Measurements from ENCODE around the gene OLFML2B.
"Not testable (repeated sequence)": the region's sequence is repeated elsewhere in the genome, so short reads cannot be mapped to it uniquely, and the experiment has no call there.

The OLFML2B gene

GRCh38 chr1:162019446-162019845 lies 4.2 kb downstream of the OLFML2B start:
- Histone ChIP-seq H3K79me2 (ENCODE audit: control insufficient read depth, low read length) (no peaks in the 10 kb centered on the region), H3K36me3 (ENCODE audit: control insufficient read depth, low read length) (no peaks in the 10 kb centered on the region), H3K9me2 (replicated peaks; ENCODE audit: control insufficient read depth, low read length) (no peaks in the 10 kb centered on the region), H3K27ac (ENCODE audit: low read depth, low read length) (no peak overlapping the region), H3K4me1 (ENCODE audit: control insufficient read depth, low read length) (no peaks in the 10 kb centered on the region), H3K27me3 (ENCODE audit: control insufficient read depth, low read length) (peaks cover 23% of the 10 kb centered on the region), H3K9me3 (ENCODE audit: control insufficient read depth, insufficient read depth, low read length) (no peaks in the 10 kb centered on the region), H3F3A (ENCODE audit: control insufficient read depth, insufficient read depth) (no peaks in the 10 kb centered on the region), H4K20me1 (ENCODE audit: control insufficient read depth, insufficient read depth, low read depth, low read length) (no peaks in the 10 kb centered on the region), H3K4me2 (ENCODE audit: low read length) (no peak overlapping the region), H3K4me3 (ENCODE audit: low read length) (no peak overlapping the region)
- TF ChIP-seq EZH2phosphoT487 (IDR thresholded peaks at IDR 0.05; ENCODE audit: borderline replicate concordance, low read length) (no peak), CTCF (IDR thresholded peaks at IDR 0.05; ENCODE audit: low read depth, low read length, poor library complexity, severe bottlenecking) (no peak)

GRCh38 chr1:162019006-162019405 lies 4.7 kb downstream of the OLFML2B start:
- H3K9me2 ChIP-seq (replicated peaks; ENCODE audit: control insufficient read depth, low read length): no peaks in the 10 kb centered on the region
- no peaks in the 10 kb centered on the region for H3K36me3 ChIP-seq (ENCODE audit: control insufficient read depth, low read length)
- no peaks in the 10 kb centered on the region for H3K9me3 ChIP-seq (ENCODE audit: control insufficient read depth, insufficient read depth, low read length)
- H3F3A ChIP-seq (ENCODE audit: control insufficient read depth, insufficient read depth): no peaks in the 10 kb centered on the region
- H4K20me1 ChIP-seq (ENCODE audit: control insufficient read depth, insufficient read depth, low read depth, low read length): no peaks in the 10 kb centered on the region
- H3K79me2 ChIP-seq (ENCODE audit: control insufficient read depth, low read length): no peaks in the 10 kb centered on the region
- H3K27ac ChIP-seq (ENCODE audit: low read depth, low read length): no peak overlapping the region
- H3K4me2 ChIP-seq (ENCODE audit: low read length): no peak overlapping the region
- H3K27me3 ChIP-seq (ENCODE audit: control insufficient read depth, low read length): peaks cover 19% of the 10 kb centered on the region
- H3K4me1 ChIP-seq (ENCODE audit: control insufficient read depth, low read length): no peaks in the 10 kb centered on the region
- TF ChIP-seq EZH2phosphoT487 (IDR thresholded peaks at IDR 0.05; ENCODE audit: borderline replicate concordance, low read length): no peak
- no peak for TF ChIP-seq CTCF (IDR thresholded peaks at IDR 0.05; ENCODE audit: low read depth, low read length, poor library complexity, severe bottlenecking)
- H3K4me3 ChIP-seq (ENCODE audit: low read length): no peak overlapping the region

GRCh38 chr1:162018418-162018817 lies 5.3 kb downstream of the OLFML2B start:
- no peaks in the 10 kb centered on the region for H3F3A ChIP-seq (ENCODE audit: control insufficient read depth, insufficient read depth)
- H3K36me3 ChIP-seq (ENCODE audit: control insufficient read depth, low read length): no peaks in the 10 kb centered on the region
- no peaks in the 10 kb centered on the region for H3K9me2 ChIP-seq (replicated peaks; ENCODE audit: control insufficient read depth, low read length)
- no peak overlapping the region for H3K4me3 ChIP-seq (ENCODE audit: low read length)
- no peaks in the 10 kb centered on the region for H4K20me1 ChIP-seq (ENCODE audit: control insufficient read depth, insufficient read depth, low read depth, low read length)
- H3K79me2 ChIP-seq (ENCODE audit: control insufficient read depth, low read length): no peaks in the 10 kb centered on the region
- H3K4me2 ChIP-seq (ENCODE audit: low read length): no peak overlapping the region
- TF ChIP-seq EZH2phosphoT487 (IDR thresholded peaks at IDR 0.05; ENCODE audit: borderline replicate concordance, low read length): no peak
- TF ChIP-seq CTCF (IDR thresholded peaks at IDR 0.05; ENCODE audit: low read depth, low read length, poor library complexity, severe bottlenecking): no peak
- H3K27me3 ChIP-seq (ENCODE audit: control insufficient read depth, low read length): peaks cover 13% of the 10 kb centered on the region
- H3K9me3 ChIP-seq (ENCODE audit: control insufficient read depth, insufficient read depth, low read length): peaks cover under 1% of the 10 kb centered on the region; the same call in 1 of the 2 replicates
- no peaks in the 10 kb centered on the region for H3K4me1 ChIP-seq (ENCODE audit: control insufficient read depth, low read length)
- no peak overlapping the region for H3K27ac ChIP-seq (ENCODE audit: low read depth, low read length)

GRCh38 chr1:162017791-162018190 lies 5.9 kb downstream of the OLFML2B start:
- not testable (repeated sequence) for H3K27me3 ChIP-seq (ENCODE audit: control insufficient read depth, low read length); H3K4me2 ChIP-seq (ENCODE audit: low read length); H3K4me1 ChIP-seq (ENCODE audit: control insufficient read depth, low read length)

More at GRCh38 chr1:162017791-162018190, 5.9 kb downstream of the OLFML2B start:
- H3K36me3 ChIP-seq (ENCODE audit: control insufficient read depth, low read length); H4K20me1 ChIP-seq (ENCODE audit: control insufficient read depth, insufficient read depth, low read depth, low read length); H3K9me2 ChIP-seq (replicated peaks; ENCODE audit: control insufficient read depth, low read length); H3F3A ChIP-seq (ENCODE audit: control insufficient read depth, insufficient read depth); H3K27ac ChIP-seq (ENCODE audit: low read depth, low read length); H3K9me3 ChIP-seq (ENCODE audit: control insufficient read depth, insufficient read depth, low read length); H3K79me2 ChIP-seq (ENCODE audit: control insufficient read depth, low read length); H3K4me3 ChIP-seq (ENCODE audit: low read length): not testable (repeated sequence)
